Measurements from ENCODE around the gene KIF1A.

DNA sequence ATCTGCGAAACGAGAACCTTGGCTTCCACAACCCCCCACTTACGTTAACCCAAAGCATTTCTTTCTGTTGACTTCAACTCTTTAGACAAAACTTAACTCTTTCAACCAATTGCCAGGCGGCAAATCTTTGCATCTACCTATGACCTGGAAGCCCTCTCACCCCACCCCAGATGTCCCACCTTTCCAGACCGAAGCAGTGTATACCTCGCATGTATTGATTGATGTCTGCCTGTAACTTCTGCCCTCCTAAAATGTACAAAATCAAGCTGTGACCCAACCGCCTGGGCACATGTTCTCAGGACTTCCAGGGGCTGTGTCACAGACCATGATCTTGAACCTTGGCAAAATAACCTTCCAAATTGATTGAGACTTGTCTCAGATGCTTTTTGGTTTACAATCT is 149.6 kb downstream of the KIF1A start:
- no peak for TF ChIP-seq EP300 (IDR thresholded peaks at IDR 0.05)
- TF ChIP-seq, protein P1, sequence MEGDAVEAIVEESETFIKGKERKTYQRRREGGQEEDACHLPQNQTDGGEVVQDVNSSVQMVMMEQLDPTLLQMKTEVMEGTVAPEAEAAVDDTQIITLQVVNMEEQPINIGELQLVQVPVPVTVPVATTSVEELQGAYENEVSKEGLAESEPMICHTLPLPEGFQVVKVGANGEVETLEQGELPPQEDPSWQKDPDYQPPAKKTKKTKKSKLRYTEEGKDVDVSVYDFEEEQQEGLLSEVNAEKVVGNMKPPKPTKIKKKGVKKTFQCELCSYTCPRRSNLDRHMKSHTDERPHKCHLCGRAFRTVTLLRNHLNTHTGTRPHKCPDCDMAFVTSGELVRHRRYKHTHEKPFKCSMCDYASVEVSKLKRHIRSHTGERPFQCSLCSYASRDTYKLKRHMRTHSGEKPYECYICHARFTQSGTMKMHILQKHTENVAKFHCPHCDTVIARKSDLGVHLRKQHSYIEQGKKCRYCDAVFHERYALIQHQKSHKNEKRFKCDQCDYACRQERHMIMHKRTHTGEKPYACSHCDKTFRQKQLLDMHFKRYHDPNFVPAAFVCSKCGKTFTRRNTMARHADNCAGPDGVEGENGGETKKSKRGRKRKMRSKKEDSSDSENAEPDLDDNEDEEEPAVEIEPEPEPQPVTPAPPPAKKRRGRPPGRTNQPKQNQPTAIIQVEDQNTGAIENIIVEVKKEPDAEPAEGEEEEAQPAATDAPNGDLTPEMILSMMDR (IDR thresholded peaks at IDR 0.05): no peak
- TF ChIP-seq POLR2A (IDR thresholded peaks at IDR 0.05; ENCODE audit: low read depth): no peak
